Measurements from ENCODE around the gene COX4I2. TPM values are rescaled to one million over a fixed set of nuclear protein-coding genes. Genes with fewer than 3 reads are reported as not detected.
"Not testable (repeated sequence)": the region's sequence is repeated elsewhere in the genome, so short reads cannot be mapped to it uniquely, and the experiment has no call there.

The COX4I2 gene
- total RNA-seq, 2 experiments from 2014 or later, result not detected

- intact Hi-C loops (cut with micrococcal nuclease; ENCODE audit: unreplicated experiment), result no loop called here
- Histone ChIP-seq H3K4me2 (ENCODE audit: low read length) (no peak overlapping the region), H4K20me1 (ENCODE audit: insufficient read depth, low read length) (no peaks in the 10 kb centered on the region), H3K4me3 (ENCODE audit: low read depth, low read length, poor library complexity, severe bottlenecking) (no peak overlapping the region), H3K9me3 (ENCODE audit: low read length) (no peaks in the 10 kb centered on the region), H3K36me3 (ENCODE audit: insufficient read depth, low read length) (no peaks in the 10 kb centered on the region), H3K79me2 (ENCODE audit: insufficient read depth, low read depth, low read length) (no peaks in the 10 kb centered on the region), H2AFZ (ENCODE audit: low read length) (no peak overlapping the region), H3K9me2 (ENCODE audit: insufficient read depth, low read length) (no peaks in the 10 kb centered on the region), H3K4me1 (ENCODE audit: insufficient read depth, low read length, poor library complexity, severe bottlenecking) (peaks cover 20% of the 10 kb centered on the region), H3K27ac (ENCODE audit: low read depth, low read length, poor library complexity, severe bottlenecking) (no peak overlapping the region)
- ChIA-PET CTCF (ENCODE audit: unreplicated experiment) (interaction anchor here (0.9 kb wide), 1 partner anchor 41 kb away, joined by 3 read pairs; no protein-coding TSS in a partner anchor), POLR2A (interaction anchor here (1.2 kb wide), 1 partner anchor 75 kb away, joined by 3 read pairs; no protein-coding TSS in a partner anchor)
- BruUV-seq (replicated peaks), result no TSS peak
- no peak for DNase-seq (ENCODE audit: low spot score)
- TF ChIP-seq EZH2phosphoT487 (IDR thresholded peaks at IDR 0.05; ENCODE audit: borderline replicate concordance, low read depth, low read length) (no peak), CTCF (conservative IDR thresholded peaks at IDR 0.05; ENCODE audit: low read length) (no peak)
Observed at GRCh38 chr20:31607640-31608250, 30.0 kb upstream of the COX4I2 start.

GRCh38 chr20:31608251-31608945, 29.3 kb upstream of the COX4I2 start:
- no peaks in the 10 kb centered on the region for H4K20me1 ChIP-seq (ENCODE audit: insufficient read depth, low read length)
- no TSS peak for BruUV-seq (replicated peaks)
- ChIA-PET POLR2A (interaction anchor here (1.2 kb wide), 1 partner anchor 76 kb away, joined by 3 read pairs; no protein-coding TSS in a partner anchor), CTCF (ENCODE audit: unreplicated experiment) (interaction anchor here (0.9 kb wide), 1 partner anchor 41 kb away, joined by 3 read pairs; no protein-coding TSS in a partner anchor)
- no peak overlapping the region for H2AFZ ChIP-seq (ENCODE audit: low read length)
- TF ChIP-seq EZH2phosphoT487 (IDR thresholded peaks at IDR 0.05; ENCODE audit: borderline replicate concordance, low read depth, low read length) (no peak), CTCF (conservative IDR thresholded peaks at IDR 0.05; ENCODE audit: low read length) (no peak)
- no peak overlapping the region for H3K4me2 ChIP-seq (ENCODE audit: low read length)
- no peaks in the 10 kb centered on the region for H3K9me3 ChIP-seq (ENCODE audit: low read length)
- H3K27ac ChIP-seq (ENCODE audit: low read depth, low read length, poor library complexity, severe bottlenecking), result no peak overlapping the region
- H3K9me2 ChIP-seq (ENCODE audit: insufficient read depth, low read length), result no peaks in the 10 kb centered on the region
- peaks cover 20% of the 10 kb centered on the region for H3K4me1 ChIP-seq (ENCODE audit: insufficient read depth, low read length, poor library complexity, severe bottlenecking)
- DNase-seq (ENCODE audit: low spot score), result no peak
- H3K79me2 ChIP-seq (ENCODE audit: insufficient read depth, low read depth, low read length), result no peaks in the 10 kb centered on the region
- H3K36me3 ChIP-seq (ENCODE audit: insufficient read depth, low read length), result no peaks in the 10 kb centered on the region
- no peak overlapping the region for H3K4me3 ChIP-seq (ENCODE audit: low read depth, low read length, poor library complexity, severe bottlenecking)
- intact Hi-C loops (cut with micrococcal nuclease; ENCODE audit: unreplicated experiment), result no loop called here

- not testable (repeated sequence) for H3K36me3 ChIP-seq (ENCODE audit: insufficient read depth, low read length); H2AFZ ChIP-seq (ENCODE audit: low read length); H3K9me3 ChIP-seq (ENCODE audit: low read length); DNase-seq (ENCODE audit: low spot score); H3K4me3 ChIP-seq (ENCODE audit: low read depth, low read length, poor library complexity, severe bottlenecking); H3K79me2 ChIP-seq (ENCODE audit: insufficient read depth, low read depth, low read length); H4K20me1 ChIP-seq (ENCODE audit: insufficient read depth, low read length); BruUV-seq (replicated peaks); H3K4me1 ChIP-seq (ENCODE audit: insufficient read depth, low read length, poor library complexity, severe bottlenecking); H3K27ac ChIP-seq (ENCODE audit: low read depth, low read length, poor library complexity, severe bottlenecking); H3K9me2 ChIP-seq (ENCODE audit: insufficient read depth, low read length)
- H3K4me2 ChIP-seq (ENCODE audit: low read length), result 0 out of 2 replicates have a peak overlapping the region, but pooled peaks have one; percentile 37
- ChIA-PET CTCF (ENCODE audit: unreplicated experiment) (interaction anchor here (1.2 to 2.7 kb wide), 8 partner anchors 15 to 72 kb away, joined by 3 to 22 read pairs (median 12); no protein-coding TSS in a partner anchor), POLR2A (interaction anchor here (0.5 to 3.0 kb wide), 7 partner anchors 8 to 106 kb away, joined by 3 to 25 read pairs (median 4); no protein-coding TSS in a partner anchor)
- intact Hi-C loops (cut with micrococcal nuclease; ENCODE audit: unreplicated experiment), result loop anchor here (1.0 to 2.0 kb wide), 2 partner anchors 29 to 52 kb away; no protein-coding TSS in a partner anchor
Observed at GRCh38 chr20:31612271-31612640, 25.5 kb upstream of the COX4I2 start.

Data from OCI-LY7 (cell line).